Neural progenitor cell (in vitro differentiated cells): Measurements from ENCODE around the gene GABARAPL2. TPM values are rescaled to one million over a fixed set of nuclear protein-coding genes. Genes with fewer than 3 reads are reported as not detected.

ENCODE experiments used
- DNase-seq: peaks from one replicate; pipeline ENCODE4 v3.0.0-alpha.2; 2016; ENCODE audit warnings: low spot score
- H2AFZ ChIP-seq: fragments of 200-600 bp; sonication (generic); replicated peaks from 2 replicates; pipeline ENCODE4 v1.6.1; 2016; ENCODE audit warnings: antibody characterized with exemption
- H3F3A ChIP-seq: fragments of 200-600 bp; sonication (generic); 2 replicates; pipeline ENCODE4 v1.6.1; 2016; ENCODE audit warnings: antibody characterized with exemption, low read depth
- H3K27ac ChIP-seq: fragments of 200-600 bp; sonication (generic); 2 replicates; pipeline ENCODE4 v1.5.1; 2016; ENCODE audit warnings: mild to moderate bottlenecking
- H3K27me3 ChIP-seq: fragments of 200-600 bp; sonication (generic); 2 replicates; pipeline ENCODE4 v1.6.1; 2016; ENCODE audit warnings: mild to moderate bottlenecking, moderate library complexity
- H3K36me3 ChIP-seq: fragments of 200-600 bp; sonication (generic); 2 replicates; pipeline ENCODE4 v1.5.1; 2016
- H3K4me1 ChIP-seq: fragments of 200-600 bp; sonication (generic); 2 replicates; pipeline ENCODE4 v1.6.1; 2016; ENCODE audit warnings: mixed run types
- H3K4me2 ChIP-seq: fragments of 200-600 bp; sonication (generic); 2 replicates; pipeline ENCODE4 v1.6.1; 2016
- H3K4me3 ChIP-seq: fragments of 200-600 bp; sonication (generic); 2 replicates; pipeline ENCODE4 v1.5.1; 2016
- H3K79me2 ChIP-seq: fragments of 200-600 bp; sonication (generic); 2 replicates; pipeline ENCODE4 v1.6.1; 2016; ENCODE audit warnings: low read depth
- H3K9ac ChIP-seq: fragments of 200-600 bp; sonication (generic); 2 replicates; pipeline ENCODE4 v1.6.1; 2016
- H3K9me3 ChIP-seq: fragments of 200-600 bp; sonication (generic); 2 replicates; pipeline ENCODE4 v1.5.1; 2016; ENCODE audit warnings: low read depth
- H4K20me1 ChIP-seq: fragments of 200-600 bp; sonication (generic); 2 replicates; pipeline ENCODE4 v1.6.1; 2016; ENCODE audit warnings: low read depth
- H3K27ac Mint-ChIP-seq: 3 replicates; pipeline ENCODE4 v1.8.0; 2021; ENCODE audit warnings: mixed read lengths
- H3K27me3 Mint-ChIP-seq: 2 replicates; pipeline ENCODE4 v1.8.0; 2022; ENCODE audit warnings: low read depth, mild to moderate bottlenecking, inconsistent platforms, moderate library complexity, mixed read lengths; ENCODE audit not compliant: insufficient read depth
- H3K36me3 Mint-ChIP-seq: 3 replicates; pipeline ENCODE4 v1.8.0; 2021; ENCODE audit warnings: mixed read lengths
- H3K4me1 Mint-ChIP-seq: 3 replicates; pipeline ENCODE4 v1.8.0; 2021; ENCODE audit warnings: mixed read lengths
- H3K4me3 Mint-ChIP-seq: 3 replicates; pipeline ENCODE4 v1.8.0; 2021; ENCODE audit warnings: mild to moderate bottlenecking, moderate library complexity, mixed read lengths
- H3K9me3 Mint-ChIP-seq: 3 replicates; pipeline ENCODE4 v1.8.0; 2020; ENCODE audit warnings: mixed read lengths
- CTCF ChIP-seq: fragments of 200-600 bp; sonication (generic); IDR thresholded peaks from 2 replicates; pipeline ENCODE4 v1.5.1; 2017; ENCODE audit warnings: antibody characterized with exemption, mild to moderate bottlenecking
- EZH2 ChIP-seq: fragments of 200-600 bp; sonication (generic); IDR thresholded peaks from 2 replicates; pipeline ENCODE4 v1.6.1; 2017; ENCODE audit warnings: antibody characterized with exemption, mild to moderate bottlenecking, moderate library complexity
- EZH2phosphoT487 ChIP-seq: fragments of 200-600 bp; sonication (generic); IDR thresholded peaks from 2 replicates; pipeline ENCODE4 v1.6.1; 2017; ENCODE audit warnings: antibody characterized with exemption
- total RNA-seq: library from RNA; depleted of rRNA; stranded (reverse); fragments of >200 nt; gene quantifications from 2 replicates; pipeline ENCODE4 v1.2.3, GENCODE V29; 2015; ENCODE audit warnings: low replicate concordance

Gene GABARAPL2
- total RNA-seq = 67.8 and 88.2 TPM in 2 replicates

GRCh38 chr16:75566040-75566757, at the start of gene GABARAPL2:
Gene GABARAPL2 (plus strand): TSS chr16:75566379. CDS start chr16:75566487, 108 bp downstream.
- Histone ChIP-seq H3K4me3 (peak within 1 kb of the TSS; percentile 87), H2AFZ (peak within 1 kb of the TSS; percentile 94), H3K36me3 (no peaks in the 10 kb centered on the region), H3K4me1 (peaks cover 5% of the 10 kb centered on the region), H3K4me2 (peak within 1 kb of the TSS; percentile 95), H3K9me3 (no peaks in the 10 kb centered on the region), H4K20me1 (peaks cover 20% of the 10 kb centered on the region), H3K27ac (no peak within 1 kb of the TSS), H3K27me3 (peaks cover 4% of the 10 kb centered on the region), H3K79me2 (peaks cover 17% of the 10 kb centered on the region), H3F3A (no peaks in the 10 kb centered on the region), H3K9ac (peak within 1 kb of the TSS; percentile 81)
- H3K4me1 Mint-ChIP-seq = peaks cover 28% of the 10 kb centered on the region
- TF ChIP-seq CTCF = no peak
- TF ChIP-seq EZH2 = no peak
- peak within 1 kb of the TSS; percentile 98 for H3K4me3 Mint-ChIP-seq
- H3K27me3 Mint-ChIP-seq = peaks cover 4% of the 10 kb centered on the region
- peaks cover 13% of the 10 kb centered on the region for H3K36me3 Mint-ChIP-seq
- peak; percentile 98 for DNase-seq
- peak within 1 kb of the TSS; percentile 50 for H3K27ac Mint-ChIP-seq
- H3K9me3 Mint-ChIP-seq = no peaks in the 10 kb centered on the region

- Histone ChIP-seq H3K36me3 (no peaks in the 10 kb centered on the region), H3K4me1 (no peaks in the 10 kb centered on the region), H3K4me2 (no peak overlapping the region), H3K27me3 (peaks cover 7% of the 10 kb centered on the region), H3K79me2 (no peaks in the 10 kb centered on the region), H4K20me1 (no peaks in the 10 kb centered on the region), H3F3A (peaks cover 8% of the 10 kb centered on the region), H2AFZ (no peak overlapping the region), H3K9ac (no peak overlapping the region), H3K4me3 (no peak overlapping the region), H3K9me3 (no peaks in the 10 kb centered on the region), H3K27ac (no peak overlapping the region)
- Mint-ChIP-seq H3K4me1 (peaks cover 11% of the 10 kb centered on the region), H3K27ac (no peak overlapping the region), H3K36me3 (no peaks in the 10 kb centered on the region), H3K9me3 (no peaks in the 10 kb centered on the region), H3K27me3 (peaks cover 4% of the 10 kb centered on the region), H3K4me3 (no peak overlapping the region)
- no peak for DNase-seq
- TF ChIP-seq CTCF (no peak), EZH2phosphoT487 (no peak), EZH2 (no peak)
These were observed 47.0 kb upstream of the GABARAPL2 start for GRCh38 chr16:75519175-75519574.

GRCh38 chr16:75526032-75526790, 40.0 kb upstream of the GABARAPL2 start:
- no peak for TF ChIP-seq EZH2phosphoT487
- no peak for TF ChIP-seq EZH2
- TF ChIP-seq CTCF = no peak
- Histone ChIP-seq H3K36me3 (no peaks in the 10 kb centered on the region), H2AFZ (no peak overlapping the region), H3K4me1 (no peaks in the 10 kb centered on the region), H3K9me3 (no peaks in the 10 kb centered on the region), H3K79me2 (no peaks in the 10 kb centered on the region), H3K27ac (no peak overlapping the region), H3F3A (no peaks in the 10 kb centered on the region), H3K27me3 (no peaks in the 10 kb centered on the region), H4K20me1 (no peaks in the 10 kb centered on the region), H3K4me3 (no peak overlapping the region), H3K9ac (no peak overlapping the region), H3K4me2 (no peak overlapping the region)
- Mint-ChIP-seq H3K4me3 (no peak overlapping the region), H3K27ac (no peak overlapping the region), H3K9me3 (no peaks in the 10 kb centered on the region), H3K36me3 (peaks cover 8% of the 10 kb centered on the region), H3K27me3 (peaks cover 2% of the 10 kb centered on the region), H3K4me1 (no peaks in the 10 kb centered on the region)
- no peak for DNase-seq
